HL-60 (cell line): Measurements from ENCODE around the gene CNRIP1.

Source experiments
- GABPA ChIP-seq: IDR thresholded peaks from 2 replicates; pipeline ENCODE4 v1.6.1; 2012; ENCODE audit warnings: low read depth
- POLR2AphosphoS5 ChIP-seq: IDR thresholded peaks from 2 replicates; pipeline ENCODE4 v1.6.1; 2012; ENCODE audit warnings: low read depth
- REST ChIP-seq: IDR thresholded peaks from 2 replicates; pipeline ENCODE4 v1.6.1; 2012; ENCODE audit warnings: low read depth; ENCODE audit not compliant: insufficient replicate concordance
- SPI1 ChIP-seq: IDR thresholded peaks from 2 replicates; pipeline ENCODE4 v1.6.1; 2012; ENCODE audit warnings: low read depth, mild to moderate bottlenecking, borderline replicate concordance
- TF ChIP-seq, protein P1 (sequence below): IDR thresholded peaks from one replicate; pipeline ENCODE4 v1.5.1; 2011; ENCODE audit warnings: low read length, control low read depth, inconsistent platforms; ENCODE audit not compliant: insufficient read depth

DNA sequence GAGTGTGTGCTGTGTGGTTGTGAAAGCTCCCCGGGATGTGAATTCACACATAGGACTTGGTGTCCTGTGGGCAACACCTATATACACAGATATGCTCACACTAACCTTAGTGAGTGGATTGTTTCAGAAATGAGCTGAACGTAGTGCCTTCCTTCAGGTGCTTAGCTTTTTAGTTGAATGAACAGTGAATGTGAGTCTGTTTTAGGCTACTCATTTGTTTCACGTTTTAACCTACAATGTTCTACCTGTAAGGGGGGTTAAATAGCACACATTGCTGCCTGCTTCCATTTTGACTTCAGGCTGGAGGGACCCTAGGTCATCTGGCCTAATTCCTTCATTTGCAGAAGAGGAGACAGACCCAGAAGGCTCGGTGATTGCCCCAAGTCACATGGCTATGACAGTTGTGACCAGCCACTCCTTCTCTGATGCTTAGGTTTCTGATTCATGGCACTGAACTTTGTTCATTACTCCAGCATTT lies 46.4 kb upstream of the CNRIP1 start:
- TF ChIP-seq, protein P1, sequence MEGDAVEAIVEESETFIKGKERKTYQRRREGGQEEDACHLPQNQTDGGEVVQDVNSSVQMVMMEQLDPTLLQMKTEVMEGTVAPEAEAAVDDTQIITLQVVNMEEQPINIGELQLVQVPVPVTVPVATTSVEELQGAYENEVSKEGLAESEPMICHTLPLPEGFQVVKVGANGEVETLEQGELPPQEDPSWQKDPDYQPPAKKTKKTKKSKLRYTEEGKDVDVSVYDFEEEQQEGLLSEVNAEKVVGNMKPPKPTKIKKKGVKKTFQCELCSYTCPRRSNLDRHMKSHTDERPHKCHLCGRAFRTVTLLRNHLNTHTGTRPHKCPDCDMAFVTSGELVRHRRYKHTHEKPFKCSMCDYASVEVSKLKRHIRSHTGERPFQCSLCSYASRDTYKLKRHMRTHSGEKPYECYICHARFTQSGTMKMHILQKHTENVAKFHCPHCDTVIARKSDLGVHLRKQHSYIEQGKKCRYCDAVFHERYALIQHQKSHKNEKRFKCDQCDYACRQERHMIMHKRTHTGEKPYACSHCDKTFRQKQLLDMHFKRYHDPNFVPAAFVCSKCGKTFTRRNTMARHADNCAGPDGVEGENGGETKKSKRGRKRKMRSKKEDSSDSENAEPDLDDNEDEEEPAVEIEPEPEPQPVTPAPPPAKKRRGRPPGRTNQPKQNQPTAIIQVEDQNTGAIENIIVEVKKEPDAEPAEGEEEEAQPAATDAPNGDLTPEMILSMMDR, result no peak
- TF ChIP-seq POLR2AphosphoS5 (peak; percentile 39; the same call in 1 of the 2 replicates), REST (no peak), SPI1 (no peak), GABPA (no peak)
